ENCODE measurements around the gene PPP1R2C. TPM values are rescaled to one million over a fixed set of nuclear protein-coding genes. Genes with fewer than 3 reads are reported as not detected.
A peak's percentile ranks its signal among the peaks of the same experiment; 100 is the strongest.

PPP1R2C gene
- not detected for polyA plus RNA-seq (2013, experiment 1 of 2; ENCODE audit: insufficient read length)
- not detected for polyA plus RNA-seq (2013, experiment 2 of 2; ENCODE audit: insufficient read length)

DNA sequence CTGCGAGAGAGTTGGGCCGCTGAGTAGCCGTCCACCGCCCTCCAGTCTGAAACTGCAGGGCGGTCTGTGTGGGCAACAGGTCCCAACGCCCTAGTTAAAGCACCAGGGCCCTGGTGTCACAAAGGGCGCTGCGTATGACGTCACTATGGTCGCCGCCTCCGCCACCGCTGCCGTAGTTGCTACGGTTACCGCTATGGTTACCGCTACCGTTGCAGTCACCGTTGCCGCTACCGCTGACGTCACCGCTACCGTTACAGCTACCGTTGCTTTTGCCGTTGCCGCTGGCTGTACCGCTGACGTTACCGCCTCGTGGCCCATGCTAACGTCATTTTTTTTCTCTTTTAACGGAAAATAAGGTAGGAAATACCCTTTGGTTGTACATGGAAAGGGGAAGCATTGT, at the start of gene PPP1R2C:
PPP1R2C (minus strand) TSS at position 68 of the 400 bp plus-strand sequence. CDS start 84 bp downstream, outside the sequence.
- no peak for DNase-seq

GRCh38 chrX:42825201-42825600, 47.2 kb upstream of the PPP1R2C start:
- no peak for DNase-seq

GRCh38 chrX:42824541-42824940, 46.6 kb upstream of the PPP1R2C start:
- DNase-seq, result no peak

- DNase-seq, result no peak
Measured at GRCh38 chrX:42823443-42823842, 45.5 kb upstream of the PPP1R2C start.

DNA sequence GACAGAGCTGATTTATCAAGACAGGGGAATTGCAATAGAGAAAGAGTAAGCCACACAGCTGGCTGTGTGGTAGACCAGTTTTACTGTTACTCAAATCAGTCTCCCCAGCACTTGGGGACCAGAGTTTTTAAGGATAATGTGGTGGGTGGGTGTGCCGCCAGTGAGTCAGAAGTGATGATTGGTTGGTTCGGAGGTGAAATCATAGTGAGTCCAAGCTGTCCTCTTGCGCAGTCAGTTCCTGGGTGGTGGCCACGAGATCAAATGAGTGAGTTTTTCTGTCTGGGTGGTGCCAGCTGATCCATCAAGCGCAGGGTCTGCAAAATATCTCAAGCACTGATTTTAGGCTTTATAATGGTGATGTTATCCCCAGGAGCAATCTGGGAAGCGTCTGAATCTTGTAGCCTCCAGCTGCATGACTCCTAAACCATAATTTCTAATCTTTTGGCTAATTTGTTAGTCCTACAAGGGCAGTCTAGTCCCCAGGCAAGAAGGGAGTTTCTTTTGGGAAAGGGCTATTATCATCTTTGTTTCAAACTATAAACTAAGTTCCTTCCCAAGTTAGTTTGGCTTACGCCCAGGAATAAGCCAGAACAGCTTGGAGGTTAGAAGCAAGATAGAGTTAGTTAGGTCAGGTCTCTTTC, 44.0 kb upstream of the PPP1R2C start:
- DNase-seq, result no peak

- no peak for DNase-seq
Measured at GRCh38 chrX:42818151-42818921, 40.4 kb upstream of the PPP1R2C start.

GRCh38 chrX:42809569-42809968, 31.6 kb upstream of the PPP1R2C start:
- no peak for DNase-seq

DNA sequence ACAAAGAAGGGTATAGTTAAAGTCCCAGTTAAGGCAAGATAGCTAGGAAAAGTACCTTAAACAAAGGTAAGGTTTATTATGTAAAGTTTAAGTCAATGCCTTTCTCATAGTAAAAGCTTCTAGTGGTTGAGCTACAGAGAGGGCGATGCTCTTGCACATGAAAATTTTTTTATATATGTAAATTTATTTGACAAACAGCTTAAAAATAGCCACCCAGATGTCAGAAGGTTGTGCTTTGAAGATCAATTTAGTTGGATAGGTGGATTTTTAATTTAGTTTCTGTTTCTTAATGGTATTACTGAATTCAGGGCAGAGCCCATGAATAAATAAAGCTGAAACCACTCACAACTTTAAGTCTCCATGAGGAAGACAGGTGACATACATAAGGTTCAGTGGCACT, 29.4 kb upstream of the PPP1R2C start:
- DNase-seq, result no peak

DNA sequence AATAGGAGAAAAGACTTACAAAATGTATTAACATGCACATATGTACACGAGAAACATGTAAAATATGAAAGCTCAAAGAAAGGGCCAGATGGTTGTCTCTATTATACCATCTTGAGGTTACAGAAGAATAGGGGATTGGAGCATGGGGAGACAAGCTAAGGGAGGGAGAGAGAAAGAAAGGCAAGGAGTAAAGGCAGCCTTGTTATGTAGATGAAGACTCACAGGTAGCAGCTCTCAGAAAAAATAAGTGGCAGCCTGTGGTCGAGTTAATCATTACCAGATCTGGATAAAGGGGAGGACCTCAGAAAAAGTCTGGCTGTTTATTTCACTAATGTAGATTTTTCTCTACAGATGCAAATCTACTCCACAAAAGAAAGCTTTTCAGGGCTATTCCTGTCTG, 26.6 kb upstream of the PPP1R2C start:
- no peak for DNase-seq

DNA sequence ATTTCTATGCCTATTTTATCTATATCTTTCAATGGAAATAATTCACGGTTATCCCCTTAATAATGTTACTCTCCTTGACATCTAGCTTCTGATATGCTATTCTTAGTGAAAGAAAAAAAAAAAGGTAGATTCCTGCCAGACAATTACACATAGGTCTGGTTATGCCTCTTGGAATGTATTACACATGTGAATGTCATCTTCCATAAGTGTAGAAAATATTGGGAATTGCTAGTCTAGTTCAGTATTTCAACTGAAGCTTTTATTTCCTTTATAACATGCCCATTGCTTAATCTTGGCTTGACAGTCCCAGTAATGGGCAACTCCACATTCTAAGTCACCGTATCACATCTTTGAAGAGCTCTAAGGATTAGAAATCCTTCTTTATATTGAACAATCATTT, 25.4 kb upstream of the PPP1R2C start:
- peak; percentile 71 for DNase-seq

DNA sequence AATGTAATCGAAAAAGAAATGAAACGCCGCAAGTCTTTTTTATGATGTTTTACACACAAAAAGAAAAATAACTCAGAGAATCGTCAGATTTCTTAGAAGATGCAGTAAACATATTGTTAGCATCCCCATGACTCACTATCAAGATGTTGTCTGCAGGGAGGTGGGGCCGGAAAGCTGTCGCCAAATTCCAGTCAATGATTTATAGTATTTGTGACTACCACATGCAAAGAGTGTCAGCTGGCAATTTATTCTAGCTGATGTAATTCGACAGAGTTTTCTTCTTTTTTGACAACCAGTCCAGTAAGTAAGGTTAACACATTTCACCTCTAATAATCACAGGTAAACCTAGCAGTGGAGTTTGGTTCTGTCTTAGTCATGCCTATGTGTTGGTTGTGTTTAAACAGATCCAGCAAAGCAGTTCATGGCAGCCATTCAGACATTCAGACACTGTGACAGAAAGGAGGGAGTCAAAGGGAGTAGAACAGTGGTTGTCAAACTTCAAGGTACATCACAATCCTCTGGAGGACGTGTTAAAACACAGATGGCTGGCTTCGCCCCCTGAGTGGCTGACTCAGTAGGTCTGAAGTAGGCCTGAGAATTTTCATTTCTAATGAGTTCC, 19.8 kb upstream of the PPP1R2C start:
- peak; percentile 56 for DNase-seq

DNA sequence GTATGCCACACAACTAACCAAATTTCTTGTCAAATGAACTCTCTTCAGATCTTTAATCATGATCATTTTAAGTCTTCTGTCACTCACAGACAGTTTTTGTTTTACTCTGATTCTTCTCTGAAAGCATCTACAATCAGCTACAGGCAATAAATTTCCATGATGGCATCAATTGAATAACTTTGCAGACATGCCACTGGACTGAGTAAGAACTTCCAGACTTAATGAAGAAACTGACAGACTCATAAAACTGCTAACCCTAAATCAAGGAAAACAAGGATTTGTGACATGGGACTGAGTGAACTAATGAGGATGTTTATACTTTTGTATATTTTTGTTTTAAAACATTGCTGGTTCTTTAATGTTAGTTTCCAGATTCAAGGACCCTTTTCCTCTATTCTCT, 5.5 kb upstream of the PPP1R2C start:
- no peak for DNase-seq

- DNase-seq, result no peak
Measured at GRCh38 chrX:42776195-42776594, 1.8 kb downstream of the PPP1R2C start.

DNA sequence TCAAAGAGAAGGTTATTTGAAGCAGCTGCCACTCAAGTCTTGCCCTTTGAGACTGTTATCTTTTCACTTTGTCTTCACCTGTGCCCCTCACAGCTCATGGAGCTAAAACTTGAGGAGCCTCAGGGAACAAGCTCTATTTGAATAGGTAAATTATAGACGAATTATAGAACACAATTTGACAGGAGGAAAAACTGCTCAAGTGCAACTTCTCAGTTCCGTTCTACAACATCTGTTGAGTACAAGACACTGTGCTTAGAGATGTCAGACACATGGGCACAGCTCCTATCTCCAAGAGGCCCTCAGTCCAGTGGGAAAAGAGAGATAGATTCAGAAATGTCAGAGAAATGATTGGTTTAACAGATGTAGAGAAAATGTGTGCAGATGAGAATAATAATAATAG, 5.1 kb downstream of the PPP1R2C start:
- no peak for DNase-seq

- peak; percentile 74 for DNase-seq
Measured at GRCh38 chrX:42771506-42772335, 6.2 kb downstream of the PPP1R2C start.

GRCh38 chrX:42770566-42770965, 7.4 kb downstream of the PPP1R2C start:
- no peak for DNase-seq

DNA sequence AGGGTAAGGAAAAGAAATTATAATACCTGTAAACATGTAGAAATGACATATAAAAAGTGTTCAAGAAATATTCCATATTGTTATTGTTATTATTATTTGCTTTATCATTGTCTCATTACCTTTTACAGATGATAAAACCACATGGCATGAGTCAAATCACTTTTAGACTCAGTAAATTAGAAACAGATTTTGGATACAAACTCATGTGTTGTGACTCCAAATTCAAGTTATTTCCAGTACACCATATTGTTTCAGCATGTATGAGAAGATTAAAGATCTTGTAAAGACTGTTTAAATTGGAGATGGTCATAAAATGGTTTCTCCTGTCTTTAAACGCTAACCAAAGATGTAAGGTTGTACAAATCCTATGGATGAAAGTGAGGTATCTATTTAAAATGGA, 18.1 kb downstream of the PPP1R2C start:
- DNase-seq, result no peak

GRCh38 chrX:42755815-42756214, 22.1 kb downstream of the PPP1R2C start:
- DNase-seq, result peak; percentile 86

GRCh38 chrX:42754603-42755002, 23.4 kb downstream of the PPP1R2C start:
- no peak for DNase-seq

DNA sequence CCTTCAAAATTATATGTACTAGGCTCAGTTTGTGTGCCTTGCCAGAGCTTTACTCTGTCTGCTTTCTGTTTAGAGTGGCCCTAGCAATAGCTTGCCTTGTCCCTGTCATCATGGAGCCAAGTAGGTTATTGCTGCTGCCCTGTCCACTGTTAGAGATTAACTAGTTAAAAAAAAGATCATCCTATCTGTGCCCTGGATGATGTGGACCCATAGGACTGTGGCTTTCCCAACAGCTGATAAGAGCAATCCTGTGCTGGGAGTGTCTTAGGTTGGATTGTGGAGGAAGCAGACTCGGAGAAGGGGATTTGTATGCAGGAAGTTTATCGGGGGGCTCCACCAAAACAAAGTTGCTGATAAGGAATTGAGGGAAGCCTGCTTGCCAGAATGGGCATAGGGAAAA, 23.8 kb downstream of the PPP1R2C start:
- DNase-seq, result no peak

DNA sequence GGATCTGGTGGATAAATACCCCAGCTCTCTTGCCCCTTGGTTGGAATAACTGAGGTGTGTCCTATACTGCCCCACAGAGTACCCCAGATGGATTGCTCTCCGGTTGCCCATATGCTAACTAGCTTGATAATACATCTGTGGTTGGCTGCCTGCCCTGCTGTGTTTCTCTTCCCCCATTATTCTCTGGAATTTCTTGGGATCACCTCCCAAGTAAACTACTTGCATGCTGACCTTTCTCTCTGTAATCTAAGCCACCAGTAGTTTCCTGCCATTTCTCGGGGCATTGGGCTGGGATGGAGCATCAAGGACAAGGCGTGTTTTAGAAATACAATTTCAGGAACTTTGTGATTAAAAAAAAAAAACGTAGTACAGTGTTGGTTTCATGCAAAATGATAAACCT, 25.2 kb downstream of the PPP1R2C start:
- DNase-seq, result no peak

- peak; percentile 27 for DNase-seq
Measured at GRCh38 chrX:42751573-42751972, 26.4 kb downstream of the PPP1R2C start.

All from fibroblast of skin of back (primary cell).